Adrenal gland (tissue), 5 donors: ENCODE results near the gene RBL1.

ENCODE experiments used
- CTCF ChIP-seq, 6 experiments: fragments of 450-650 bp in 4 of 6; fragments of 200-600 bp in 2 of 6; sonication (generic) in 1 of 6; IDR thresholded peaks; 1 replicate in 5 of 6; 2 replicates in 1 of 6; pipeline versions ENCODE4 v1.5.1 to v1.8.0; 2016 to 2021; ENCODE audit warnings: antibody characterized with exemption in 6 of 6, mild to moderate bottlenecking in 2 of 6, moderate library complexity in 1 of 6
- POLR2A ChIP-seq, 2 donors: fragments of 450-650 bp; IDR thresholded peaks; one replicate each; pipeline ENCODE4 v1.6.1; 2017; ENCODE audit warnings: antibody characterized with exemption in 2 of 2, mild to moderate bottlenecking in 2 of 2, moderate library complexity in 1 of 2
- donor health status: DM: no; HTN: no; CAD: no.

DNA sequence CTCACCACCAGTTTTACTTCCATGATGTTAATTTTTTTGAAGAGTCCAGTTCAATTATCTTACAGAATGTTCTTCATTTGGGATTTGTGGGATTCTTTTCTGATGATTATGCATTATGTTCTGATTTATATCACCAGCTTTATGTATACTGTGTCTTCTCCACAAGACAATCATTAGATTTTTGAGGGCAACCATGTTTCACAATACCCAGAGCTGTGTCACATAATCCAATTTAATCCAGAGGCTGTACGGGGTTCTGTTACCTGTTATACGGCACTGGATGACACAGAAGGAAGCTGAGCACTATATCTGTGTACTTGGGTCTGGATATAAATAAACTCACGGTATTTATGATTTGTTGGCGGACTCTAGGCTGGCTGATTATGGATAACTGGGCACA is 41.8 kb upstream of the RBL1 start:
- TF ChIP-seq CTCF (IDR thresholded peaks at IDR 0.05) (no peak), POLR2A (IDR thresholded peaks at IDR 0.05) (no peak)
